ENCODE results near the gene ANTKMT. TPM values are rescaled to one million over a fixed set of nuclear protein-coding genes. Genes with fewer than 3 reads are reported as not detected.

ANTKMT gene
- total RNA-seq, 1 donor from 2014 or later = 24.1 TPM

- no peak for ATAC-seq
These were observed 20.0 kb upstream of the ANTKMT start for GRCh38 chr16:700684-701584.

GRCh38 chr16:702341-702740 is 18.6 kb upstream of the ANTKMT start:
- ATAC-seq = no peak

GRCh38 chr16:703406-703805 is 17.5 kb upstream of the ANTKMT start:
- ATAC-seq = no peak

GRCh38 chr16:704047-704446 is 16.9 kb upstream of the ANTKMT start:
- ATAC-seq = no peak

- ATAC-seq = no peak
These were observed 16.2 kb upstream of the ANTKMT start for GRCh38 chr16:704552-705380.

- no peak for ATAC-seq
These were observed 15.3 kb upstream of the ANTKMT start, which contains the start of gene FBXL16 for GRCh38 chr16:705431-706188. TSS of gene FBXL16 (minus strand) at chr16:705801. CDS start at chr16:697405, 8,396 bp downstream.

GRCh38 chr16:706189-707061 is 14.5 kb upstream of the ANTKMT start:
- no peak for ATAC-seq

- peak; percentile 7 for ATAC-seq
These were observed 13.8 kb upstream of the ANTKMT start for GRCh38 chr16:707062-707538.

- no peak for ATAC-seq
These were observed 12.9 kb upstream of the ANTKMT start for GRCh38 chr16:708019-708418.

- no peak for ATAC-seq
These were observed 12.0 kb upstream of the ANTKMT start for GRCh38 chr16:708959-709358.

GRCh38 chr16:709566-710499 is 11.1 kb upstream of the ANTKMT start:
- ATAC-seq = no peak

- ATAC-seq = no peak
These were observed 10.4 kb upstream of the ANTKMT start for GRCh38 chr16:710500-711075.

- ATAC-seq = no peak
These were observed 9.9 kb upstream of the ANTKMT start for GRCh38 chr16:711084-711483.

GRCh38 chr16:711548-712320 is 9.2 kb upstream of the ANTKMT start:
- peak; percentile 48 for ATAC-seq

- peak; percentile 28 for ATAC-seq
These were observed 8.2 kb upstream of the ANTKMT start for GRCh38 chr16:712740-713250.

- no peak for ATAC-seq
These were observed 6.9 kb upstream of the ANTKMT start for GRCh38 chr16:714079-714478.

GRCh38 chr16:714558-715476 is 6.1 kb upstream of the ANTKMT start, which contains the start of gene METRN:
TSS of gene METRN (plus strand) at chr16:715118. CDS start at chr16:715290, 172 bp downstream.
- peak; percentile 65 for ATAC-seq

All from esophagus mucosa (tissue), 1 donor.